IPS-18c (cell line): ENCODE measurements around the gene ZNF26.
"Not testable (repeated sequence)": the region's sequence is repeated elsewhere in the genome, so short reads cannot be mapped to it uniquely, and the experiment has no call there.

Experiments used
- H3K4me3 ChIP-seq: 2 replicates; pipeline ENCODE4 v1.7.0; 2013; ENCODE audit warnings: low read depth, mild to moderate bottlenecking, low read length, moderate library complexity; ENCODE audit not compliant: insufficient read depth
- H3K9me3 ChIP-seq: one replicate; pipeline ENCODE4 v1.6.1; 2013; ENCODE audit warnings: mild to moderate bottlenecking, low read length, moderate library complexity; ENCODE audit not compliant: control insufficient read depth, insufficient read depth

ZNF26 gene, protein sequence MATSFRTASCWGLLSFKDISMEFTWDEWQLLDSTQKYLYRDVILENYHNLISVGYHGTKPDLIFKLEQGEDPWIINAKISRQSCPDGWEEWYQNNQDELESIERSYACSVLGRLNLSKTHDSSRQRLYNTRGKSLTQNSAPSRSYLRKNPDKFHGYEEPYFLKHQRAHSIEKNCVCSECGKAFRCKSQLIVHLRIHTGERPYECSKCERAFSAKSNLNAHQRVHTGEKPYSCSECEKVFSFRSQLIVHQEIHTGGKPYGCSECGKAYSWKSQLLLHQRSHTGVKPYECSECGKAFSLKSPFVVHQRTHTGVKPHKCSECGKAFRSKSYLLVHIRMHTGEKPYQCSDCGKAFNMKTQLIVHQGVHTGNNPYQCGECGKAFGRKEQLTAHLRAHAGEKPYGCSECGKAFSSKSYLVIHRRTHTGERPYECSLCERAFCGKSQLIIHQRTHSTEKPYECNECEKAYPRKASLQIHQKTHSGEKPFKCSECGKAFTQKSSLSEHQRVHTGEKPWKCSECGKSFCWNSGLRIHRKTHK

GRCh38 chr12:132986001-132986884 is at the start of gene ZNF26:
ZNF26 (plus strand) TSS chr12:132986367; CDS start chr12:132986841, 474 bp downstream.
- H3K4me3 ChIP-seq: peak within 1 kb of the TSS; percentile 81
- peaks cover 2% of the 10 kb centered on the region for H3K9me3 ChIP-seq

DNA sequence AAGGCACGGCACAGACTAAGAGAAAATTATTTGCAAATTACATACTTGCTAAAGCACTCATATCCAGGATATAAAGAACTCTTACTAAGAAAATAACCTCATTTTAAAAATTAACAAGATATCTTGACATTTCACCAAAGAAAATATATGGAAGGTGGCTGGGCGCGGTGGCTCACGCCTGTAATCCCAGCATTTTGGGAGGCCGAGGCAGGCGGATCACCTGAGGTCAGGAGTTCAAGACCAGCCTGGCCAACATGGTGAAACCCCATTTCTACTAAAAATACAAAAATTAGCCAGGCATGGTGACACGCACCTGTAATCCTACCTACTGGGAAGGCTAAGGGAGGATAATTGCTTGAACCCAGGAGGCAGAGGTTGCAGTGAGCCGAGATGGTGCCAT is 49.2 kb upstream of the ZNF26 start:
- not testable (repeated sequence) for H3K4me3 ChIP-seq, H3K9me3 ChIP-seq

- Histone ChIP-seq H3K4me3 (no peak overlapping the region), H3K9me3 (peaks cover 7% of the 10 kb centered on the region)
These were observed 48.7 kb upstream of the ZNF26 start for GRCh38 chr12:132937476-132937875.

DNA sequence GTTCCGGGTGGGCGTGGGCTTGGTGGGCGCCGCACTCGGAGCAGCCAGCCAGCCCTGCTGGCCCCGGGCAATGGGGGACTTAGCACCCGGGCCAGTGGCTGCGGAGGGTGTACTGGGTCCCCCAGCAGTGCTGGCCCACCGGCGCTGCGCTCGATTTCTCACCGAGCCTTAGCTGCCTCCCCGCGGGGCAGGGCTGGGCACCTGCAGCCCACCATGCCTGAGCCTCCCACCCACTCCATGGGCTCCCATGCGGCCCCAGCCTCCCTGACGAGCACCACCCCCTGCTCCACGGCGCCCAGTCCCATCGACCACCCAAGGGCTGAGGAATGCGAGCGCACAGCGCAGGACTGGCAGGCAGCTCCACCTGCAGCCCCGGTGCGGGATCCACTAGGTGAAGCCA is 47.4 kb upstream of the ZNF26 start:
- not testable (repeated sequence) for H3K9me3 ChIP-seq, H3K4me3 ChIP-seq

- H3K4me3 ChIP-seq: peak overlapping the region; percentile 16; the same call in 1 of the 2 replicates
These were observed 46.0 kb upstream of the ZNF26 start for GRCh38 chr12:132940071-132940719.

DNA sequence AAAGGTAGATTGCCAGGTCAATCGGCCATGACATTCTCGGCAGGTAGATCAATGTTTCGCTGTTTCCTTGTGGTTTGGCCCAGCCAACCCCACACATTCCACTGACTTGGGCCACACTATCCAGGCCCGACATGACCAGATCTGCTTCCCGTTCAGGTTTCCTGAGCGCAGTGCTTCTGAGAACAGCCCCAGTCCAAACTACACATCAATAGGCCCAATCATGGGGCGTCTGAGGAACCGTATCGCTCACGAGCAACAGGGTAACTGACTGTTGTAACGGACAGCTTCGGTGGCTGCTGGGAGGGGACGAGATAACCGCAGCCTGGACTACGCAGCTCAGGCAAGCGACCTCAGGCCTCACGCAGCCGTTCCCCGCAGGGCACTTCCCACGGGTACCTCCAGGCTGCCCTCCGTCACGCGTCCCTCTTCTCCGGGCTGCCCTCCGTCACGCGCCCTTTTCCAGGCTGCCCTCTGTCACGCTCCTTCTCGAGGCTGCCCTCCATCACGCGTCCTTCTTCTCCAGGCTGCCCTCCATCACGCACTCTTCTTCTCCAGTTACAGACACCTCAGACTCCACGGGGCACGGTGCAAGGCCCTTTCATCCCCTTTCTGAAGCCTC is 44.7 kb upstream of the ZNF26 start:
- no peak overlapping the region; the same call in 1 of the 2 replicates for H3K4me3 ChIP-seq
- H3K9me3 ChIP-seq: peaks cover 15% of the 10 kb centered on the region

More at GRCh38 chr12:132940071-132940719, 46.0 kb upstream of the ZNF26 start:
- H3K9me3 ChIP-seq: peaks cover 8% of the 10 kb centered on the region

DNA sequence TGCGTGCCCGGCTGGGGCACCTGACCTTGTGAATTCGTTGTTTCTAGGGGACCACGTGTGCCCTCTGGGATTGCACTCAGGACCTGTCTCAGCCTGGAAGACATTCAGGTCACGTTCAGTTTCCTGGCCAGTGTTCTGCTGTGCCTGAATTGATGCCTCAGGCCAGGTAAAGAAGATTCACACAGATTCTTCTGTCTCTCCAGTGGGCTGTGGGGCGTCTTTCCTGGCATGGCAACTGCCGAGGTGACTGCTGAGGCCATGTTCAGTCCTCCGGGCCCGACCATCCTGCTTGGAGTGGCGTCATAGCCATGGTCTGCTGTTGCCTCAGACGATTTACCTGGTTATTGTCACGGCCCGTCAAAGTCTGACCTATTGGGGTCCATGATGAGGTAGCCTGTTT is 43.6 kb upstream of the ZNF26 start:
- Histone ChIP-seq H3K4me3 (peak overlapping the region; percentile 15; the same call in 1 of the 2 replicates), H3K9me3 (peaks cover 18% of the 10 kb centered on the region)

DNA sequence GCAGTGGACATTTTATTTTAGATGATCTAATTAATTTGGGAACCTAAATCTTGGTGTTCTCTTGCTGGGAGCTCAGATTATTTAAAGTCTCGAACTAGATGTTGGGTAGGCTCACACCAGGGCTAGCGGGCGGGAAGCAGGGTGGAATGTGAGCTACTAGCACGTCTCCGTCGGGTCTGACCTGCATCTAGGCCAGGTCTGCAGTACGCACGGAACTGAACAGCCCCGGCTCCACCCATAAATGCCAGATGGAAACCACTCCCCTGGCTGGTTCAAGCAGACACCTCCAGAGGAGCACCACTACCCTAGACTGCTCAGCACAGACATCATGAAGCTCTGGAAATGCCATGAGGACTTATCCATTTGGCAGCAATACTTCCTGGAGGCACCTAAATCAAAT is 40.4 kb upstream of the ZNF26 start:
- Histone ChIP-seq H3K9me3 (peaks cover 24% of the 10 kb centered on the region), H3K4me3 (no peak overlapping the region)

DNA sequence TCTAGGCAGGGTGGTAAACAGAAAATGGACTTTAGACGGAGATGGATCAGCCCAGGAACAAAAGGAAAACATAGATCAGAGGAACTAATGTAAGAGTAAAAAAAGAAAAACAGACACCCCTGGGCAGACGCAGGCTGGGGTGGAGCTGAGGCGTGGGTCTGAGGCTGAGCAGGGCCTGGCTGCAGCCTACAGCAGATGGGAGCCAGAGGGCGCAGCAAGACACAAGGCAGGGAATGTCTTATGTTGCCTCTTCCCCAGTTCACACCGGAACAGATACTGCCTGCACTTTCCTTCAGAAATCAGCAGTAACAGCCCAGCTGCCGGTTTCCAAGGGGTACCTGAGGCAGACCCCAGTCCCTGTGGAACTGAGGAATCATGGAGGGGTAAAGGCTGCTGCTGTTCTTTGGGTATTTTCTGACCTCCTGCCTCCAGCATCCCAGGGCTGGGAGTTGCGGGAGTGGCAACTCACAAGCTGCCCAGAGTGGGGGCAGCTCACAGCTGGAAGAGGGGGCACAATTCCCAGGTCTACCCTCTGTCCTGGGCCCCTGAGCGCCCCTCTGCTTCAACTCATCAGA is 39.8 kb upstream of the ZNF26 start:
- peaks cover 27% of the 10 kb centered on the region for H3K9me3 ChIP-seq
- H3K4me3 ChIP-seq: no peak overlapping the region

DNA sequence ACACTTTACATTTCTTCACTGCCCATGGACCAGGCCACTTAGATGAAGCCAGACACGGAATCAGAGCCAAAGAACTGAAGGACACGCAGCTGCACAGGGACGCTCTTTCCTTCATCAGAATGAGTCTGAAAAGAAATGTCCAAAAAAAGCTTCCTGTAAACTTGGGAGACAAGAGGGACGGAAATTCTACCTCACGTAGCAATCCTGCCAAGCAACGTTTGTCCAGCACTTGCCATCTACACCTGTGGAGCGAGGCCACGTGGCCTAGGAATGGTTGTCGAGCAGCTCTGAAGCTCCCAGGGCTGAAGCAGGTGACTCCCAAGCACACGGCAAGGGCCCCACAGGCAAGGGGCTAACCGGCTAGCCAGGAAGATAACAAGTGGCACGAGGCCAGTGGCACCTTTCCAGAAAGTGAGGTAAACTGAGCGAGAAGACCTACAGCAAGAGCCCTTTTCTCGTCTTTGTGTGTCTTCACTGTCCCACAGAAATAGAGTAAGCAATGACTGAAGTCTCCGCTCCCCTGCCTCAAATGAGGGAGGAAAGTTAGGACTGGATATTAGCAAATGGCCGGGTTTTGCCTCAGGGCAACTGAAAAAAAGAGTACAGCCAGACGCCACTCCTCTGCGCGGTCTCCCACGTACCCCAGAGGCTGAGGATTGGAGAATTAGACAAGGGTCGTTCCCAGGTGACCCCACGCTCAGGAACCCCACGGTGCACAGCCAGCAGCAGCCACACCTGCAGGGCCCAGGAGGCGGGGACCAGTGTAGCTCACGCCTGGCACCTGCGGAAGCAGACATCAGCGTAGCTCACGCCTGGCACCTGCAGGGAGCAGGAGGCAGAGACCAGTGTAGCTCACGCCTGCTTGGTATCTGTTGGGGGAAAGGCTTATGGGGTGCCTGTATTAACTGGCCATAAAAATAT is 37.8 kb upstream of the ZNF26 start:
- no peak overlapping the region for H3K4me3 ChIP-seq
- peaks cover 30% of the 10 kb centered on the region for H3K9me3 ChIP-seq

- Histone ChIP-seq H3K4me3 (no peak overlapping the region), H3K9me3 (peaks cover 32% of the 10 kb centered on the region)
These were observed 36.0 kb upstream of the ZNF26 start for GRCh38 chr12:132949936-132950837.

GRCh38 chr12:132950844-132951535 is 35.2 kb upstream of the ZNF26 start:
- peaks cover 26% of the 10 kb centered on the region for H3K9me3 ChIP-seq
- no peak overlapping the region; the same call in 1 of the 2 replicates for H3K4me3 ChIP-seq

- peaks cover 23% of the 10 kb centered on the region for H3K9me3 ChIP-seq
- no peak overlapping the region for H3K4me3 ChIP-seq
These were observed 34.5 kb upstream of the ZNF26 start for GRCh38 chr12:132951649-132952048.

GRCh38 chr12:132952371-132953162 is 33.6 kb upstream of the ZNF26 start:
- Histone ChIP-seq H3K4me3 (no peak overlapping the region), H3K9me3 (peaks cover 23% of the 10 kb centered on the region)
